MCF 10A (cell line): ENCODE measurements around the gene RIOK3. TPM values are rescaled to one million over a fixed set of nuclear protein-coding genes. Genes with fewer than 3 reads are reported as not detected.

Source experiments
- BruUV-seq: library from RNA; stranded (reverse); fragments of 400-500 nt; replicated peaks from 2 replicates; lab custom pipeline; 2021; lab: Mats Ljungman, UMichigan
- CTCF ChIA-PET: fragments of 300-600 bp; sonication (Branson Sonifier 250); formaldehyde crosslinking; extraction: SDS; loops from one replicate; lab custom pipeline; 2021; ENCODE audit warnings: antibody characterized with exemption, inconsistent platforms; lab: Yijun Ruan, JAX
- POLR2A ChIA-PET: fragments of 300-600, 350-650 bp; sonication (Branson Sonifier 250); formaldehyde crosslinking; extraction: SDS; loops from one replicate; lab custom pipeline; 2020; ENCODE audit warnings: antibody characterized with exemption, inconsistent platforms; lab: Yijun Ruan, JAX
- DNase-seq: peaks from one replicate; pipeline ENCODE4 v3.0.0-alpha.2; 2018; ENCODE audit not compliant: unreplicated experiment
- H3K27ac Mint-ChIP-seq: one replicate; pipeline ENCODE4 v1.8.0; 2022; ENCODE audit warnings: mild to moderate bottlenecking, low read depth, mixed read lengths; ENCODE audit not compliant: unreplicated experiment
- H3K27me3 Mint-ChIP-seq: one replicate; pipeline ENCODE4 v1.8.0; 2022; ENCODE audit warnings: mixed read lengths; ENCODE audit not compliant: insufficient read depth, unreplicated experiment
- H3K36me3 Mint-ChIP-seq: one replicate; pipeline ENCODE4 v1.8.0; 2022; ENCODE audit warnings: mild to moderate bottlenecking, moderate library complexity, mixed read lengths; ENCODE audit not compliant: insufficient read depth, unreplicated experiment
- H3K4me1 Mint-ChIP-seq: one replicate; pipeline ENCODE4 v1.8.0; 2022; ENCODE audit warnings: mixed read lengths; ENCODE audit not compliant: insufficient read depth, unreplicated experiment
- H3K4me3 Mint-ChIP-seq: one replicate; pipeline ENCODE4 v1.8.0; 2022; ENCODE audit warnings: mild to moderate bottlenecking, moderate library complexity, mixed read lengths; ENCODE audit not compliant: unreplicated experiment
- H3K9me3 Mint-ChIP-seq: one replicate; pipeline ENCODE4 v1.8.0; 2022; ENCODE audit warnings: mixed read lengths; ENCODE audit not compliant: unreplicated experiment
- intact Hi-C: fragments of 100-400 bp; cut with micrococcal nuclease; formaldehyde crosslinking; loops from 2 replicates; pipeline ENCODE4 v1.14.1; 2022
- total RNA-seq: library from RNA; stranded (reverse); gene quantifications from 2 replicates; pipeline ENCODE4 v1.2.3, GENCODE V29; 2022
- TF ChIP-seq, protein P1 (sequence below): fragments of 200-600 bp; IDR thresholded peaks from one replicate; pipeline ENCODE4 v1.8.0; 2022; ENCODE audit warnings: antibody characterized with exemption, mild to moderate bottlenecking; ENCODE audit not compliant: unreplicated experiment

Gene RIOK3
- total RNA-seq, 1 experiment from 2014 or later, result 97.1 TPM

DNA sequence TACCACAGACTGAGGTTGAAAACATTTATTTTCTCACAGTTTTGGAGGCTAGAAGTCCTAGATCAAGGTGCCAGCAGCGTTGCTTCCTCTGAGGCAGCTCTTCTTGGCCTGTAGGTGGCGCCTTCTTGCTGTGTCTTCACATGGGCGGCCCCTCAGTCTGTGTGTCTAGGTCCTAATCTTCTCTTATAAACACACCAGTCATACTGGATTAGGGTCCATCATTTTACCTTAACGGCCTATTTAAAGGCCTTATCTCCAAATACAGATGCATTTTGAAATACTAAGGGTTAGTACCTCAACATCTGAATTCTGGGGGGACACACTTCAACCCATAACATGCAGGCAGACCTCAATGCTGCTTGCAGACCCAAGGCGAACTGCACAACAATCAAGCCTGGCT lies 45.8 kb downstream of the RIOK3 start:
- ChIA-PET POLR2A (interaction anchor here (0.6 to 1.8 kb wide), 5 partner anchors 15 to 205 kb away, joined by 3 to 6 read pairs (median 5); partner anchors contain the start of gene RIOK3), CTCF (interaction anchor here (0.6 to 1.7 kb wide), 10 partner anchors 11 to 205 kb away, joined by 3 to 12 read pairs (median 4); no protein-coding TSS in a partner anchor)
- TF ChIP-seq, protein P1, sequence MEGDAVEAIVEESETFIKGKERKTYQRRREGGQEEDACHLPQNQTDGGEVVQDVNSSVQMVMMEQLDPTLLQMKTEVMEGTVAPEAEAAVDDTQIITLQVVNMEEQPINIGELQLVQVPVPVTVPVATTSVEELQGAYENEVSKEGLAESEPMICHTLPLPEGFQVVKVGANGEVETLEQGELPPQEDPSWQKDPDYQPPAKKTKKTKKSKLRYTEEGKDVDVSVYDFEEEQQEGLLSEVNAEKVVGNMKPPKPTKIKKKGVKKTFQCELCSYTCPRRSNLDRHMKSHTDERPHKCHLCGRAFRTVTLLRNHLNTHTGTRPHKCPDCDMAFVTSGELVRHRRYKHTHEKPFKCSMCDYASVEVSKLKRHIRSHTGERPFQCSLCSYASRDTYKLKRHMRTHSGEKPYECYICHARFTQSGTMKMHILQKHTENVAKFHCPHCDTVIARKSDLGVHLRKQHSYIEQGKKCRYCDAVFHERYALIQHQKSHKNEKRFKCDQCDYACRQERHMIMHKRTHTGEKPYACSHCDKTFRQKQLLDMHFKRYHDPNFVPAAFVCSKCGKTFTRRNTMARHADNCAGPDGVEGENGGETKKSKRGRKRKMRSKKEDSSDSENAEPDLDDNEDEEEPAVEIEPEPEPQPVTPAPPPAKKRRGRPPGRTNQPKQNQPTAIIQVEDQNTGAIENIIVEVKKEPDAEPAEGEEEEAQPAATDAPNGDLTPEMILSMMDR, result peak; percentile 87
- H3K4me3 Mint-ChIP-seq, result no peak overlapping the region
- no peaks in the 10 kb centered on the region for H3K9me3 Mint-ChIP-seq
- intact Hi-C loops, result loop anchor here (1.0 to 2.0 kb wide), 3 partner anchors 88 to 314 kb away; no protein-coding TSS in a partner anchor
- H3K4me1 Mint-ChIP-seq, result peaks cover 12% of the 10 kb centered on the region
- H3K36me3 Mint-ChIP-seq, result no peaks in the 10 kb centered on the region
- H3K27me3 Mint-ChIP-seq, result no peaks in the 10 kb centered on the region
- H3K27ac Mint-ChIP-seq, result no peak overlapping the region
- BruUV-seq, result no TSS peak
- peak; percentile 76 for DNase-seq

DNA sequence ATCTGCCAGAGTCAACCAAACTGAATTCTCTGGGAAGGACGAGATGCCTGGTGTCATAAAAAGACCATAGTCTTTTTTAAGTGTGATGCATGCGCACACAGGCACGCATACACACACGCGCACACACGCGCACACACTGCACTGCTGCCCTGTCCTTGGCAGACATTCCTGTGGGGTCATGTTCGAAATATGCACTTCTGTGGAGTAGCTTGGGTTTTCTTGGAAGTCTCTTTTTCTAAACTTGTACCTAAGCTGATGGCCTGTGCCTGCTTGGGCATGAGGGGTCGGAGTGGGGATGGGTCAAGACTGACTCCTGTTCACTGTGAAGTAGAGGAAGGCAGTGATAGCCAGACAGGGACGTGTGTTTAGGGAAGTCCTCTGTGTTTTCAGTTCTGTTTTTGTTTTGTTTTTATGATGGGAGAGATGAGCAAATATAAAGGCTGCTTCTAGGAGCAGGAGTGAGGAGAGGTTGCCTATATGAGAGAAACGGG lies 46.2 kb downstream of the RIOK3 start:
- intact Hi-C loops, result loop anchor here (1.0 to 2.0 kb wide), 3 partner anchors 88 to 313 kb away; no protein-coding TSS in a partner anchor
- Mint-ChIP-seq H3K36me3 (no peaks in the 10 kb centered on the region), H3K9me3 (no peaks in the 10 kb centered on the region), H3K27ac (no peak overlapping the region), H3K4me3 (no peak overlapping the region), H3K27me3 (no peaks in the 10 kb centered on the region), H3K4me1 (peaks cover 12% of the 10 kb centered on the region)
- CTCF ChIA-PET, result interaction anchor here (0.6 to 1.3 kb wide), 4 partner anchors 24 to 334 kb away, joined by 3 to 7 read pairs (median 4); no protein-coding TSS in a partner anchor
- DNase-seq, result no peak
- POLR2A ChIA-PET, result interaction anchor here (0.6 to 1.8 kb wide), 5 partner anchors 16 to 205 kb away, joined by 3 to 6 read pairs (median 5); partner anchors contain the start of gene RIOK3
- TF ChIP-seq, protein P1, result no peak
- BruUV-seq, result no TSS peak

DNA sequence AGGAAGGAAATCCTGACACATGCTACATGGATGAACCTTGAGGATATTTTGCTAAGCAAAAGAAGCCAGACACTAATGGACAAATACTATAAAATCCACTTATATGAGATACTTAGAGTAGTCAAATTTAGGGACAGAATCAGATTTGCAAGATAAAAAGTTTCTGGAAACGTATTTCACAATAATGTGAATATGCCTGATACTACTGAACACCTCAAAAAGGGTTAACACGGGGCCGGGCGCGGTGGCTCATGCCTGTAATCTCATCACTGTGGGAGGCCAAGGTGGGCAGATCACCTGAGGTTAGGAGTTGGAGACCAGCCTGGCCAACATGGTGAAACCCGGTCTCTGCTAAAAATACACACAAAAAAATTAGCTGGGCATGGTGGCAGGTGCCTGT lies 48.5 kb downstream of the RIOK3 start:
- Mint-ChIP-seq H3K36me3 (peaks cover 5% of the 10 kb centered on the region), H3K4me1 (peaks cover 12% of the 10 kb centered on the region), H3K4me3 (no peak overlapping the region), H3K9me3 (no peaks in the 10 kb centered on the region), H3K27ac (no peak overlapping the region), H3K27me3 (no peaks in the 10 kb centered on the region)
- ChIA-PET POLR2A (interaction anchor here (1.3 to 2.8 kb wide), 3 partner anchors 14 to 84 kb away, joined by 4 to 12 read pairs (median 12); partner anchors contain the start of gene NPC1), CTCF (interaction anchor here (0.6 to 1.1 kb wide), 3 partner anchors 15 to 95 kb away, joined by 3 read pairs; no protein-coding TSS in a partner anchor)
- TF ChIP-seq, protein P1, result no peak
- DNase-seq, result no peak
- no TSS peak for BruUV-seq
- intact Hi-C loops, result no loop called here

DNA sequence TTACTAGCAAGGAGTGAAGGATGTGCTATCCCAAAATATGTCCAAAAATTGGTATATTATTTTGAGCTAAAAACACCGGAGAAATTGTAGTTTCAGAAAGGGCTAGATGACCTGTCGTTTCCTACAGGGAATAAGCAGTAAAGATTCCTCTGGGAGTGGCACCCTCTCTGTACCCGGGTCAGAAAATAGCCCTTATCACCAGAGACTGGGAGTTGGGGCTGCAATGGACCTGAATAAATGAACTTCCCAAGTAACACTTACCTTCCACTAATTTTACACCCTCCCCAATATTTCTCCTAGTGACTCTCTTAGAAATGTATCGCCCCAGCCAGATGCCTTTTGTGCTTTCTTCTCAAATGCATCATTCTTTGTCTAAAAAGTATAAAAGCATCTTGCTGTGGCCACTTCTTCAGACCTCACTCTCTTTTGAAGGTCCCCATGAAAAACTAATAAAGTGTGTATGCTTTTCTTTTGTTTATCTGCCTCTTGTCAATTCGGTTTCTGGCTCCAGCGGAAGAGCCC lies 49.5 kb downstream of the RIOK3 start:
- intact Hi-C loops, result no loop called here
- CTCF ChIA-PET, result interaction anchor here (0.7 to 1.7 kb wide), 4 partner anchors 14 to 200 kb away, joined by 3 to 8 read pairs (median 4); no protein-coding TSS in a partner anchor

More for the DNA sequence above, 49.5 kb downstream of the RIOK3 start:
- Mint-ChIP-seq H3K4me3 (peak overlapping the region; percentile 81), H3K27ac (peak overlapping the region; percentile 92), H3K9me3 (no peaks in the 10 kb centered on the region), H3K27me3 (no peaks in the 10 kb centered on the region), H3K36me3 (peaks cover 13% of the 10 kb centered on the region), H3K4me1 (peaks cover 12% of the 10 kb centered on the region)
- TF ChIP-seq, protein P1, result no peak
- BruUV-seq, result TSS peak; percentile 48
- POLR2A ChIA-PET, result interaction anchor here (0.8 to 3.9 kb wide), 15 partner anchors 8 to 386 kb away, joined by 3 to 27 read pairs (median 4); partner anchors contain the start of genes NPC1 and RIOK3
- peak; percentile 9 for DNase-seq
